IMR-90 (cell line): ENCODE results near the gene C3. TPM values are rescaled to one million over a fixed set of nuclear protein-coding genes. Genes with fewer than 3 reads are reported as not detected.

Experiments used
- ATAC-seq: fragments of 200-7000 bp; cut with Tn5 transposase; 2 replicates; pipeline ENCODE4 v1.9.1; 2020; ENCODE audit warnings: low read depth, mild to moderate bottlenecking, moderate library complexity
- BruUV-seq: library from RNA; stranded (reverse); fragments of 400-500 nt; replicated peaks from 2 replicates; lab custom pipeline; 2021; lab: Mats Ljungman, UMichigan
- CTCF ChIA-PET: fragments of 300-600 bp; formaldehyde crosslinking; extraction: SDS; loops from one replicate; lab custom pipeline; 2021; ENCODE audit warnings: antibody characterized with exemption; lab: Yijun Ruan, JAX
- POLR2A ChIA-PET: fragments of 300-600 bp; sonication (Branson Sonifier 250); formaldehyde crosslinking; loops from one replicate; lab custom pipeline; 2022; ENCODE audit warnings: antibody characterized with exemption; ENCODE audit not compliant: unreplicated experiment; lab: Charles Lee
- DNase-seq: peaks from one replicate; pipeline ENCODE4 v3.0.0; 2013
- H2AFZ ChIP-seq: replicated peaks from 2 replicates; pipeline ENCODE3; 2013; ENCODE audit warnings: low read length, mild to moderate bottlenecking; ENCODE audit not compliant: poor library complexity
- H2AK5ac ChIP-seq: 2 replicates; pipeline ENCODE4 v1.6.1; 2013; ENCODE audit warnings: low read depth, low read length, inconsistent platforms
- H2AK9ac ChIP-seq: replicated peaks from 2 replicates; pipeline ENCODE3; 2013; ENCODE audit warnings: mild to moderate bottlenecking, low read depth, low read length, moderate library complexity; ENCODE audit not compliant: poor library complexity
- H2BK120ac ChIP-seq: 2 replicates; pipeline ENCODE4 v1.6.1; 2013; ENCODE audit warnings: low read depth, low read length, inconsistent platforms
- H2BK15ac ChIP-seq: 3 replicates; pipeline ENCODE4 v1.6.1; 2013; ENCODE audit warnings: low read depth, low read length, inconsistent platforms
- H2BK20ac ChIP-seq: 2 replicates; pipeline ENCODE4 v1.6.1; 2013; ENCODE audit warnings: low read depth, mild to moderate bottlenecking, inconsistent platforms, low read length, moderate library complexity
- H2BK5ac ChIP-seq: 2 replicates; pipeline ENCODE4 v1.6.1; 2013; ENCODE audit warnings: mild to moderate bottlenecking, low read depth, low read length, inconsistent platforms; ENCODE audit not compliant: poor library complexity, severe bottlenecking
- H3K14ac ChIP-seq: replicated peaks from 2 replicates; pipeline ENCODE4 v1.6.1; 2013; ENCODE audit warnings: low read depth, low read length, inconsistent platforms
- H3K18ac ChIP-seq: 2 replicates; pipeline ENCODE4 v1.6.1; 2013; ENCODE audit warnings: low read depth, low read length, control low read depth
- H3K23ac ChIP-seq: 2 replicates; pipeline ENCODE4 v1.6.1; 2013; ENCODE audit warnings: low read depth, low read length, inconsistent platforms
- H3K27ac ChIP-seq: 2 replicates; pipeline ENCODE4 v1.5.1; 2013; ENCODE audit warnings: mild to moderate bottlenecking, control low read depth, low read length; ENCODE audit not compliant: insufficient read depth
- H3K27me3 ChIP-seq: 2 replicates; pipeline ENCODE4 v1.6.1; 2013; ENCODE audit warnings: low read length; ENCODE audit not compliant: control insufficient read depth, insufficient read depth
- H3K36me3 ChIP-seq: 2 replicates; pipeline ENCODE4 v1.6.1; 2013; ENCODE audit warnings: low read length, mixed read lengths; ENCODE audit not compliant: control insufficient read depth, insufficient read depth
- H3K4ac ChIP-seq: 2 replicates; pipeline ENCODE4 v1.6.1; 2013; ENCODE audit warnings: low read depth, low read length, inconsistent platforms
- H3K4me1 ChIP-seq: 2 replicates; pipeline ENCODE4 v1.6.1; 2013; ENCODE audit warnings: low read length, mixed read lengths; ENCODE audit not compliant: control insufficient read depth, insufficient read depth
- H3K4me2 ChIP-seq: 2 replicates; pipeline ENCODE4 v1.6.1; 2013; ENCODE audit warnings: low read depth, mild to moderate bottlenecking, control low read depth, low read length, moderate library complexity
- H3K4me3 ChIP-seq: 2 replicates; pipeline ENCODE4 v1.5.1; 2013; ENCODE audit warnings: low read depth, mild to moderate bottlenecking, control low read depth, low read length, moderate library complexity; ENCODE audit not compliant: insufficient read depth
- H3K56ac ChIP-seq: 2 replicates; pipeline ENCODE4 v1.6.1; 2013; ENCODE audit warnings: low read length, inconsistent platforms; ENCODE audit not compliant: insufficient read depth; ENCODE audit errors: extremely low read depth
- H3K79me1 ChIP-seq, 2 experiments: 2 replicates each; pipeline ENCODE4 v1.6.1; 2013; ENCODE audit warnings: low read length in 2 of 2, inconsistent platforms in 1 of 2, low read depth in 1 of 2
- H3K9ac ChIP-seq: 2 replicates; pipeline ENCODE4 v1.6.1; 2013; ENCODE audit warnings: low read depth, low read length, control low read depth
- H3K9me1 ChIP-seq: 2 replicates; pipeline ENCODE4 v1.6.1; 2013; ENCODE audit warnings: low read length, inconsistent platforms; ENCODE audit not compliant: insufficient read depth
- H3K9me3 ChIP-seq: 2 replicates; pipeline ENCODE4 v1.6.1; 2013; ENCODE audit warnings: low read length; ENCODE audit not compliant: control insufficient read depth, insufficient read depth
- H4K20me1 ChIP-seq: 2 replicates; pipeline ENCODE4 v1.6.1; 2013; ENCODE audit warnings: low read length, inconsistent platforms; ENCODE audit not compliant: insufficient read depth
- H4K5ac ChIP-seq: 2 replicates; pipeline ENCODE4 v1.6.1; 2013; ENCODE audit warnings: mild to moderate bottlenecking, low read depth, low read length, control low read depth
- H4K8ac ChIP-seq, 2 experiments: 2 replicates each; pipeline ENCODE4 v1.6.1; 2013; ENCODE audit warnings: low read depth in 2 of 2, low read length in 2 of 2, control low read depth in 1 of 2, inconsistent platforms in 1 of 2
- H4K91ac ChIP-seq: 2 replicates; pipeline ENCODE4 v1.6.1; 2013; ENCODE audit warnings: low read depth, low read length, inconsistent platforms; ENCODE audit not compliant: insufficient read depth
- BHLHE40 ChIP-seq: fragments of 150-350 bp; IDR thresholded peaks from 2 replicates; pipeline ENCODE4 v1.6.1; 2016; ENCODE audit warnings: mild to moderate bottlenecking, low read depth, low read length
- CEBPB ChIP-seq: IDR thresholded peaks from 2 replicates; pipeline ENCODE4 v1.6.1; 2012; ENCODE audit warnings: low read depth, low read length, improper control_type of control experiment
- CHD1 ChIP-seq: IDR thresholded peaks from 2 replicates; pipeline ENCODE4 v1.6.1; 2012; ENCODE audit warnings: low read depth, low read length, improper control_type of control experiment
- FOS ChIP-seq: fragments of 150-350 bp; IDR thresholded peaks from 2 replicates; pipeline ENCODE4 v1.6.1; 2016; ENCODE audit warnings: low read depth, low read length
- MAFK ChIP-seq: IDR thresholded peaks from 2 replicates; pipeline ENCODE4 v1.6.1; 2012; ENCODE audit warnings: low read depth, low read length, improper control_type of control experiment
- MAZ ChIP-seq: IDR thresholded peaks from 2 replicates; pipeline ENCODE4 v1.6.1; 2012; ENCODE audit warnings: low read depth, mild to moderate bottlenecking, low read length, improper control_type of control experiment, moderate library complexity, borderline replicate concordance
- MXI1 ChIP-seq: IDR thresholded peaks from 2 replicates; pipeline ENCODE4 v1.6.1; 2012; ENCODE audit warnings: low read depth, mild to moderate bottlenecking, low read length, moderate library complexity, borderline replicate concordance
- NFE2L2 ChIP-seq: fragments of 150-350 bp; IDR thresholded peaks from 2 replicates; pipeline ENCODE4 v1.6.1; 2016; ENCODE audit warnings: low read depth, mild to moderate bottlenecking, low read length
- POLR2A ChIP-seq: IDR thresholded peaks from 2 replicates; pipeline ENCODE4 v1.6.1; 2012; ENCODE audit warnings: mild to moderate bottlenecking, low read depth, low read length
- RAD21 ChIP-seq: IDR thresholded peaks from 2 replicates; pipeline ENCODE4 v1.6.1; 2012; ENCODE audit warnings: low read length, improper control_type of control experiment
- RCOR1 ChIP-seq: IDR thresholded peaks from 2 replicates; pipeline ENCODE4 v1.6.1; 2012; ENCODE audit warnings: mild to moderate bottlenecking, low read length, improper control_type of control experiment; ENCODE audit not compliant: insufficient replicate concordance
- RFX5 ChIP-seq: IDR thresholded peaks from 2 replicates; pipeline ENCODE4 v1.8.0; 2012; ENCODE audit warnings: low read depth, mild to moderate bottlenecking, low read length, moderate library complexity
- SMC3 ChIP-seq: fragments of 150-350 bp; IDR thresholded peaks from 2 replicates; pipeline ENCODE4 v1.6.1; 2016; ENCODE audit warnings: low read depth, mild to moderate bottlenecking, antibody characterized with exemption, low read length, moderate library complexity
- WGBS, 2 experiments: methylation state at CpG; one replicate each; pipeline versions ENCODE4 v1.1.5 to v1.1.7; 2013; ENCODE audit warnings: missing lambda C conversion rate in 2 of 2; ENCODE audit not compliant: insufficient read length in 1 of 2; ENCODE audit errors: extremely low coverage in 2 of 2; 5-methylcytosine and 5-hydroxymethylcytosine counted together
- dilution Hi-C: fragments of 300-500 bp; cut with HindIII; formaldehyde crosslinking; loops from one replicate; pipeline ENCODE4 v1.14.3; 2018; ENCODE audit warnings: low sequenced_read_pairs; ENCODE audit not compliant: unreplicated experiment
- in situ Hi-C: fragments of 300-500 bp; cut with MboI; formaldehyde crosslinking; loops from 3 replicates; pipeline ENCODE4 v1.14.3; 2019; ENCODE audit warnings: low sequenced_read_pairs, inconsistent platforms, mixed read lengths
- intact Hi-C: fragments of 100-400 bp; cut with micrococcal nuclease; formaldehyde crosslinking; loops from 2 replicates; pipeline ENCODE4 v1.10.0; 2022
- polyA plus RNA-seq, 3 experiments: library from polyadenylated mRNA; depleted of rRNA; stranded (reverse); fragments of >200 nt; gene quantifications; 2 replicates each; pipeline ENCODE4 v1.2.3, GENCODE V29; 2012; ENCODE audit warnings: low replicate concordance in 1 of 3
- total RNA-seq: library from RNA; depleted of rRNA; stranded (reverse); fragments of >200 nt; gene quantifications from 2 replicates; pipeline ENCODE4 v1.2.3, GENCODE V29; 2012
- TF ChIP-seq, protein P1 (sequence below): conservative IDR thresholded peaks from 2 replicates; pipeline ENCODE4 v1.5.1; 2012; ENCODE audit warnings: mild to moderate bottlenecking, low read depth, low read length, improper control_type of control experiment
- TF ChIP-seq, protein P2 (sequence below): fragments of 150-350 bp; IDR thresholded peaks from 2 replicates; pipeline ENCODE4 v1.6.1; 2017; ENCODE audit warnings: mild to moderate bottlenecking, antibody characterized with exemption, low read length, low read depth
- TF ChIP-seq, protein P3 (sequence below): fragments of 150-350 bp; IDR thresholded peaks from 2 replicates; pipeline ENCODE4 v1.6.1; 2016; ENCODE audit warnings: low read depth, mild to moderate bottlenecking, low read length, moderate library complexity, borderline replicate concordance

Gene C3
- total and polyA plus RNA-seq, 2 of the 4 experiments (the other 2 are of a cell fraction): 0.36 TPM; not detected in 1

DNA sequence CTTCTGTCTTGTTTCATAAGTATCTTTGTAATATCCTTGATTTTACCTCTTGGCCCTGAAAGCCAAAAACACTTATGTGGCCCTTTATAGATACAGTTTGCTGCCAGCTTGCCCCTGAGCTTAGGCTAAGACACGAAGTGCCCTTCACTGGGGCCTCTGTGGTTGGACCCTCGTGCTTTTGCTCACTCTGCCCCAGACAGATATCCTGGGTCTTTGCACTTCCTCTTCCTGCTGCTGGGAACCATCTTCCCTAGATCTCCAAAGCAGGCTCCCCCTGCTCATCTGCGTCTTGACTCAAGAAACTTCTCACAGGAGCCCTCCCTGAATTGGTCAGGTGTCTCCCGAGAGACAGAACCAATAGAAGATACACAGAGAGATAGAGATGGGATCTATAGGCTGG lies 48.5 kb downstream of the C3 start:
- Histone ChIP-seq H4K91ac (no peak overlapping the region), H3K14ac (no peak overlapping the region), H3K4me1 (no peaks in the 10 kb centered on the region), H2AFZ (no peak overlapping the region), H2BK5ac (no peak overlapping the region), H2BK20ac (no peak overlapping the region), H3K27ac (no peak overlapping the region), H3K79me1 (no peaks in the 10 kb centered on the region), H3K27me3 (no peaks in the 10 kb centered on the region), H3K36me3 (no peaks in the 10 kb centered on the region), H3K4me3 (no peak overlapping the region), H3K18ac (no peak overlapping the region), H3K4me2 (no peak overlapping the region), H2AK9ac (no peak overlapping the region), H2BK120ac (no peak overlapping the region), H3K9me3 (peaks cover 8% of the 10 kb centered on the region), H2BK15ac (no peak overlapping the region), H4K20me1 (no peaks in the 10 kb centered on the region), H3K4ac (no peak overlapping the region), H4K8ac (no peak overlapping the region), H3K9ac (no peak overlapping the region), H3K9me1 (no peaks in the 10 kb centered on the region), H2AK5ac (no peak overlapping the region), H3K56ac (no peak overlapping the region), H4K5ac (no peak overlapping the region), H3K23ac (no peak overlapping the region)
- ChIA-PET POLR2A (no interaction called here), CTCF (no interaction called here)
- ATAC-seq (no peak), DNase-seq (no peak)
- no TSS peak for BruUV-seq
- no peak for TF ChIP-seq NFE2L2
- TF ChIP-seq SMC3: no peak
- no peak for TF ChIP-seq FOS
- no peak for TF ChIP-seq MAFK
- no peak for TF ChIP-seq CHD1
- no peak for TF ChIP-seq RFX5
- TF ChIP-seq, protein P1, sequence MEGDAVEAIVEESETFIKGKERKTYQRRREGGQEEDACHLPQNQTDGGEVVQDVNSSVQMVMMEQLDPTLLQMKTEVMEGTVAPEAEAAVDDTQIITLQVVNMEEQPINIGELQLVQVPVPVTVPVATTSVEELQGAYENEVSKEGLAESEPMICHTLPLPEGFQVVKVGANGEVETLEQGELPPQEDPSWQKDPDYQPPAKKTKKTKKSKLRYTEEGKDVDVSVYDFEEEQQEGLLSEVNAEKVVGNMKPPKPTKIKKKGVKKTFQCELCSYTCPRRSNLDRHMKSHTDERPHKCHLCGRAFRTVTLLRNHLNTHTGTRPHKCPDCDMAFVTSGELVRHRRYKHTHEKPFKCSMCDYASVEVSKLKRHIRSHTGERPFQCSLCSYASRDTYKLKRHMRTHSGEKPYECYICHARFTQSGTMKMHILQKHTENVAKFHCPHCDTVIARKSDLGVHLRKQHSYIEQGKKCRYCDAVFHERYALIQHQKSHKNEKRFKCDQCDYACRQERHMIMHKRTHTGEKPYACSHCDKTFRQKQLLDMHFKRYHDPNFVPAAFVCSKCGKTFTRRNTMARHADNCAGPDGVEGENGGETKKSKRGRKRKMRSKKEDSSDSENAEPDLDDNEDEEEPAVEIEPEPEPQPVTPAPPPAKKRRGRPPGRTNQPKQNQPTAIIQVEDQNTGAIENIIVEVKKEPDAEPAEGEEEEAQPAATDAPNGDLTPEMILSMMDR: no peak
- TF ChIP-seq MXI1: no peak
- no peak for TF ChIP-seq BHLHE40
- TF ChIP-seq, protein P2, sequence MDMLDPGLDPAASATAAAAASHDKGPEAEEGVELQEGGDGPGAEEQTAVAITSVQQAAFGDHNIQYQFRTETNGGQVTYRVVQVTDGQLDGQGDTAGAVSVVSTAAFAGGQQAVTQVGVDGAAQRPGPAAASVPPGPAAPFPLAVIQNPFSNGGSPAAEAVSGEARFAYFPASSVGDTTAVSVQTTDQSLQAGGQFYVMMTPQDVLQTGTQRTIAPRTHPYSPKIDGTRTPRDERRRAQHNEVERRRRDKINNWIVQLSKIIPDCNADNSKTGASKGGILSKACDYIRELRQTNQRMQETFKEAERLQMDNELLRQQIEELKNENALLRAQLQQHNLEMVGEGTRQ: no peak
- no peak for TF ChIP-seq CEBPB
- TF ChIP-seq, protein P3, sequence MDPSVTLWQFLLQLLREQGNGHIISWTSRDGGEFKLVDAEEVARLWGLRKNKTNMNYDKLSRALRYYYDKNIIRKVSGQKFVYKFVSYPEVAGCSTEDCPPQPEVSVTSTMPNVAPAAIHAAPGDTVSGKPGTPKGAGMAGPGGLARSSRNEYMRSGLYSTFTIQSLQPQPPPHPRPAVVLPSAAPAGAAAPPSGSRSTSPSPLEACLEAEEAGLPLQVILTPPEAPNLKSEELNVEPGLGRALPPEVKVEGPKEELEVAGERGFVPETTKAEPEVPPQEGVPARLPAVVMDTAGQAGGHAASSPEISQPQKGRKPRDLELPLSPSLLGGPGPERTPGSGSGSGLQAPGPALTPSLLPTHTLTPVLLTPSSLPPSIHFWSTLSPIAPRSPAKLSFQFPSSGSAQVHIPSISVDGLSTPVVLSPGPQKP: no peak
- TF ChIP-seq RAD21: no peak
- TF ChIP-seq POLR2A: no peak
- TF ChIP-seq RCOR1: no peak
- TF ChIP-seq MAZ: no peak
- WGBS, 2 experiments: no CpG with 5 or more reads among the region's 4 CpGs
- in situ Hi-C loops: no loop called here
- dilution Hi-C loops: no loop called here
- intact Hi-C loops: no loop called here
